LHCN-M2 (cell line): ENCODE data around the gene ATG7. TPM values are rescaled to one million over a fixed set of nuclear protein-coding genes. Genes with fewer than 3 reads are reported as not detected.
A peak's percentile ranks its signal among the peaks of the same experiment; 100 is the strongest.

ENCODE experiments used
- DNase-seq: peaks from one replicate; pipeline ENCODE4 v3.0.0-alpha.2; 2012; ENCODE audit warnings: low read depth
- total RNA-seq: library from RNA; depleted of rRNA; stranded (reverse); fragments of >200 nt; gene quantifications from 2 replicates; pipeline ENCODE4 v1.2.3, GENCODE V29; 2014

Gene ATG7
- total RNA-seq, 1 experiment from 2014 or later: 48.1 TPM

DNA sequence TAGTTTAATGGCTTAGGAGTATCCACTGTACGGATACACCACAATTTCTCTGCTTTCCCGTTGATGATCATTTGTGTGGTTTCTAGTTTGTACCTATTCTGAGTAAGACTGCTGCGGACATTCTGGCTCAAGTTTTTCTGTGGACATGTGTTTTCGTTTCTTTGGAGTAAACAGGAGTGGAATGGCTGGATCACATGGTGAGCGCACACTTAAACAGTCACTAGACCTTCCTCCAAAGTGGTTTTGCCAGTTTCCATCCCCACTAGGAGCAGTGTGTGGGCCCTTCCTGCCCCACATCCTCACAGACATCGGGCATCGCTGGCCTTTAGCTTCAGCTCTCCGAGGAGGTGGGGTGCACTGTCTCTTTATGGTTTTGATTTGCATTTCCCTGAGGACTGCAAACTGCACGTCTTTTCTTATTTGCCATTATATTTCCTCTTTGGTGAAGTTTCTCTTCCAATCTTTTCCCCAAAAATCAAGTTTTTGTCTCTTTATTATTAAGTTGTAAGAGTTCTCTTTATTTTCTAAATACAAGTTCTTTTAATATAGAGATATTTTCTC is 277.5 kb downstream of the ATG7 start:
- no peak for DNase-seq

GRCh38 chr3:11551036-11551435 is 278.8 kb downstream of the ATG7 start:
- no peak for DNase-seq

DNA sequence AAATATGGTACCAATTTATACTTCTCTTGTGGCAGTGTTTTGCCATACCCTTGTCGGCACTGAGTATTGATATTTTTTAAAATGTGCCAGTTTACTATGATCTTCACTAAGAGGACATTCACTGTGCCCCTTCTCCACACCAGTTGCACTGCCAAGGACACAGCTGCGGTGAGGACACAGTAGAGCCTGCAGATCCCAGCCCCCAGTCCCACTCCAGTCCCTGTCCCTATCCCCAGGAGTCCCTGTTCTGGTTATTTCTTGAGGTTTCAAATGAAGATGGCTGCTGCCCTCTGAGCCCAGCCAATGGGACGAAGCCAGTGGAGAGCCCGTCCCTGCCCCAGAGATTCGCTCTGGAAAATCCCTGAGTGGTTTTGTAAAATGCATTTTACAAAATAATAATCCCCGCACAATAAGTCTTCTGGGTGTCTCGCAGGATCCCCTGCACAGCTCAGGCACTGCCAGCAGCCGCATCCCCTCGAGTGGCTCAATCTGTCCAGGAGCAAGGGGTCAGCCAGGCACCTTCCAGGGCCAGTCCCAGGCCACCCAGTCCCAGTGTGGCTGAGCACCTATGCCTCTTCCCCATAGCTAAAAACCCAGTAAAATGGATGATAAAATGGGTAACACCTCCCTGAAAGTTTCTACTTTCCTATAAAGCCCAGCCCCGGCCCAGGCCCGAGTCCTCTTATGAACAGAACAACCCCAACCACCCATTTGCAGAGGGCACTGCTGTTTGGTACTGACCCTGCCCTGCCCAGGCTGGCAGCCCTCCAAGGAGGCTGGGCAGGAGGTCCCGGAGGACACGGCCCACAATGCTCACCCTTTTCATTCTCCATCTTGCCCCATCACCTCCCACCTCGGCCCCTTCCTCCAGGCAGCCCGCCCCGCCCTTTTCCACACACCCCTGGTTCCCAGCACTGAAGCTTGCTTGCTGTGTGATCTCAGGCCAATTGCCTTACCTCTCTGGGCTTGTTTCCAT is 280.4 kb downstream of the ATG7 start:
- no peak for DNase-seq

- no peak for DNase-seq
Observed at GRCh38 chr3:11553436-11554235, 281.4 kb downstream of the ATG7 start.

- DNase-seq: no peak
Observed at GRCh38 chr3:11554236-11554610, 282.0 kb downstream of the ATG7 start.

- no peak for DNase-seq
Observed at GRCh38 chr3:11554666-11555065, 282.5 kb downstream of the ATG7 start.

GRCh38 chr3:11555211-11555782 is 283.1 kb downstream of the ATG7 start:
- DNase-seq: no peak

DNA sequence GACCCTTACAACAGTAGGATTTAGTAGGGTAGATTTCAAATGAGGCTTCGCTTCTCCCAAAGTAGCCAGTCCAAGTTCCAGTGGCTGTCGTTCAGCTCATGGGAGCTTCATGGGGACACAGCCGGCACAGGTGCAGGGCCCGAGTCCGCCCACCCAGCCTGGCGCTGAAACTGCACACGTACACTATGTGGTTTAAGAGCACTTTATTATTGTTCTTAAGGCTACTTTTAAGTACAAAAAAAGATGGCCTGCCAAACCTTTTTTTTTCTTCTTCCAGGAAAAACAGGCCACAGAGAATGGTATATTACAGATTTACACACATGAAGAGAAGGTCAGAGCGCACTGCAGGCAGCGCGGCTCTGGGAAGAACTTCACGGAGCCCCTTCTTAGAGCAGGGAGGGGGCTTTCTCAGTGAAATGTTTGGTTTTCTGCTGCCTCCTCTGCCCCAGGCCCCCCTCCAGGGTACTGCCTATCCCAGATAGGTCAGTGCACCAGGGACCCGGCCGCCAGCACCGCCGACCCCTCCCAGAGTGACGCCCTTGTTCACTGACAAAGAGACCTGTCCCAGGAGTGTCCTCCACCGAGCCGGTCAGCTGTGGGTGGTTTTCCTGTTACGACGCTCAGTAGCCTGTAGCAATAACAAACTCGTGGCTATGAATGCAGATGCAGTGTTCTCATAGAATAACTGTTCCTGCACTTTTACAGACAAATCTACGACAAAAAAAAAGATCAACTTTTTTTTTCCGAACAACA is 283.9 kb downstream of the ATG7 start:
- no peak for DNase-seq

DNA sequence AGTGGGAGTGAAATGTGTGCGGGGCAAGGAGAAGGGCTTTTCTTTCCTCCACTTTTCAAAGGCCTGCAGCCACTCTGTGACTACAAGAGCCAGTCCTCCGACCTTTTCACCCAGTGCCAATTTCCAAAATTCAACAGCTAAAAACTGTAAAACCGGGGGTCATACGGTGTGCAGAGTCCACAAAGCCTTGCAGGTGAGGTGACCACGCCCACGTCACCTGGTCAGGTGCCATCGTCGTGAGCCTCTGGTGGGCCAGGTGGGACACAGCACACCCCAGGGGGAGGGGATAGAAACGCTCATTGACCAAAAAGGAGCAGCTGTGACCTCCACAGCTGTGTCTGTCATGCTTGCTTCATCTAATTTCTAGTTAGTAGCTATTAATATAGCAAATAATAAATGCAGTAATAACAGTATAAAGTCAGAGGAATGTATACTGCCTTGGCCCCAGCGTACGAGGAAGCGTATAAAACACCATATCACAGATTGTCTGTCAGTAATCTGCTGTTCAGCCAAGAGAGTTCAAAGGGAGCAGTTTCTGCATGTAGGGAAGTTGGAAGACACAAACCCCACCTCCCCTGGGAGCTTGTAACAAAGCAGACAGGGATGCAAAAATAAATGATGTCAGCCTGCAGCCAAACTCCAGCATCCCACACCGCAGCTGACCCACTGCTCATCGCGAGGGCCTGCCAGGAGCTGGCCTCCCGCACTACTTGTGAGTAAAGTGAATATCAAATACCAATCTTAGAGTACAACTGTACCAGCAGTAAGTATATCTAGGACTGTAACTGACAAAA is 284.9 kb downstream of the ATG7 start:
- peak; percentile 94 for DNase-seq

GRCh38 chr3:11558002-11558401 is 285.8 kb downstream of the ATG7 start:
- DNase-seq: peak; percentile 86

- no peak for DNase-seq
Observed at GRCh38 chr3:11558411-11558903, 286.3 kb downstream of the ATG7 start.

GRCh38 chr3:11558918-11559815 is 287.0 kb downstream of the ATG7 start:
- DNase-seq: no peak

DNA sequence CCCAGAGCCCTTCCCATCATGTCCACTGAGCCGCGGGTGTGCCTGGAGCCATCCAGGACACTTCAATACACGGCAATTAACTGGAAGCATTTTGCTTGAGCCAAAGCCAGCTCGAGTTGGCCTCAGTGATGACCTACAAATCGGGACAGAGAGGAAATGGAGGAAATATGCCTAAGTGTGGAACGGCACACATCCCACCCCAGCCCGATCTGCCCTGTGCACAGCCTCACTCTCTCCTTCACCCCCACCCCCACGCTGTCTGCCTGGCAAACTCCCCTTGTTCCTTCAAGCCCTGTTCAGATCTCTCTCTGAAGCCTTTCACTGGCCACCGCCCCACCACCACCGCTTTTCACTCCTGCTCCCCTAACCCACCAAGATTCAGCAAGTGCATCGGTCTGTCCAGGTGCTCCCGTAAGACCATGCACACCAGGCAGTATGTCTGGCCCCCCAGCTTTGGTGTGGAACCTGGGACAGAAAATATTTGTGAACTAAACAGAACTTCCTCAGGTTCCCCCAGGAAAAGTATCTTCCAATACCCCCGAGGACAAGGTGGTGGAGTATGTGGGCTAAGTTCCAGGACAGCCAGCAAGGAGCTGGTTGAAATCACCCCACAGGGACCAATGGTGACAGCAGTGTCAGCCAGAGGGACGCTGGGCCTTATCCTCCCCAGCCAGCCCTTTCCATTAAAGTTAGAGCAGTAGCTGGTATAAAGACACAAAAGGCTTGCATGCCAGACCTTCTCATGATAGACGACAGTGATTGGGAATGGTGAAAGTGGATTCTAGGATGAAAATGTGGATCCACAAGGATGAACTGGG is 287.8 kb downstream of the ATG7 start:
- DNase-seq: no peak

GRCh38 chr3:11560746-11561145 is 288.5 kb downstream of the ATG7 start:
- no peak for DNase-seq

DNA sequence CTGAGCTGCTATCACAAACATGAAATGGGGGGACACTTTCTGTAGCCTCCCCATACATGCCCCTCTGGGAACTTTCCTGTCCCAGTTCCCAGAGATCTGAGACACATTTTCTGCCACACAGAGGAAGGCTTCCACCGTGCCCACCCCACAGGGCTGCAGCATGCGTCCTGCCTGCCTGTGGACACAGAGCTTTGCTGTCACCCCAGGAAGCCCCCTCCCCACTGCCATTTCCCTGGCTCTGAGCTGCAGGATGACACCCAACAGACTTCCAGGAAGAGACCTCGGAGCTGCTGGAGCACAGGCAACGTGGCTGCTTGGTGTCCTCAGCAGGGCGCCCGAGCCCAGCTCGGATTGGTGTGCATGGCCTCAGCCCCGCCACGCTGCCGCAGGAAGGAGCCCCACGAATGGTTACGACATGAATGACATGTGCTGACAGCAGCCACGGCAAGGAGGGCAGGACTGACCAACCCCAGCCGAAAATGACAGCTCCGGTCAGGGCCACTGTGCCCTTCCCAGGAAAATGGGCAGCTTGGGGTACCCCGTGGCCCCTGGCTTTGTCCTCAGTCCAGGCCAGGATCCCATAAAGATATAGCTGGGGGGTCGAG is 290.2 kb downstream of the ATG7 start:
- no peak for DNase-seq

GRCh38 chr3:11563159-11563864 is 291.1 kb downstream of the ATG7 start:
- DNase-seq: no peak

DNA sequence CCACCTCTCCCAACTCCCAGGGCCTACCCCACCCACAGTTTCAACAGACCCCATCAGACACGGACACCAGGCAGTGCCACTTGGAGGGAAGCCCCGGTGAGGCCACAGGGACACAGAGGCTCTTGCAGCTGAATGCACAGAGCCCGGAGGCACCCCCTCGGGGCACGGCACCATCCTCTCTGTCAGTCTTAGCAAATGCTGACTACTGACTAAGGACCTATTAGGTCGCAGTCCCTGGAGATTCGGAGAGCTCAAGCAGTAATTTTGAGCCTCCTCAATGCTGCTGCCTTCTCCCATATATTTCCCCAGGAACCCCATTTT is 291.6 kb downstream of the ATG7 start:
- DNase-seq: no peak
